ENCODE data around the gene EIF4E2.

The EIF4E2 gene

DNA sequence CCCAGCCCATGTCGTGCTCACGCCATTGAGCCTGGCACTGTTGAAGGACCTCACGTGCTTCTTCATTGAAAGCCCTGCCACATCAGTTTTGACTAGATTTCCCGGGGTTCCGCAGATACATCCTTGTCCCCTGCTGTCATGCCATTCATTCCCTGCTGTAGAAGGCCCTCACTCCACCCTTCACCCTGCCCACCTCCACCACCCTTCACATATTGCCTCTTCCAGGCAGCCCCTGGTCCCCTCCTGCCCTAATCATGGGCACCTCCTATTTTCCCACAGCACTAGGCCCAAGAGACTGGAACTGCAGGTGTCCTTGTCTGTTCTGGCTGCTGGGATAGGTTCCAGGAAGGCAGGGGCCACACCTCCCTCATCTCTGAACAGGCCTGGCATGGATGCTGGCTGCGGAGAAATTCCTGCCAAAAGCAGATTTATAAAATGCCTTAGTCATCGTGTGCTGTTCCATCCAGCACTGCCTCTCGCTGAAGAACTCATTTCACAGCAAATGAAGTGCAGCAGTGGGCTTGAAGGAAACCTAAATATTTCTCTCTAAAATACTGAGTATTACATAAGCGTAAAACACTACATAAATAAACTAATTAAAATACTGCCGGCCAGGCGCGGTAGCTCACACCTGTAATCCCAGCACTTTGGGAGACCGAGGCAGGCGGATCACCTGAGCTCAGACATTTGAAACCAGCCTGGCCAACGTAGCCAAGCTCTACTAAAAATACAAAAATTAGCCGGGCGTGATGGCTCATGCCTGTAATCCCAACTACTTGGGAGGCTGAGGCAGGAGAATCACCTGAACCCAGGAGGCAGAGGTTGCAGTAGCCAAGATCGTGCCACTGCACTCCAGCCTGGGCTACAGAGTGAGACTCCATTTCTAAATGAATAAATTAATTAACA lies 38.4 kb downstream of the EIF4E2 start:
- TF ChIP-seq, protein P1, sequence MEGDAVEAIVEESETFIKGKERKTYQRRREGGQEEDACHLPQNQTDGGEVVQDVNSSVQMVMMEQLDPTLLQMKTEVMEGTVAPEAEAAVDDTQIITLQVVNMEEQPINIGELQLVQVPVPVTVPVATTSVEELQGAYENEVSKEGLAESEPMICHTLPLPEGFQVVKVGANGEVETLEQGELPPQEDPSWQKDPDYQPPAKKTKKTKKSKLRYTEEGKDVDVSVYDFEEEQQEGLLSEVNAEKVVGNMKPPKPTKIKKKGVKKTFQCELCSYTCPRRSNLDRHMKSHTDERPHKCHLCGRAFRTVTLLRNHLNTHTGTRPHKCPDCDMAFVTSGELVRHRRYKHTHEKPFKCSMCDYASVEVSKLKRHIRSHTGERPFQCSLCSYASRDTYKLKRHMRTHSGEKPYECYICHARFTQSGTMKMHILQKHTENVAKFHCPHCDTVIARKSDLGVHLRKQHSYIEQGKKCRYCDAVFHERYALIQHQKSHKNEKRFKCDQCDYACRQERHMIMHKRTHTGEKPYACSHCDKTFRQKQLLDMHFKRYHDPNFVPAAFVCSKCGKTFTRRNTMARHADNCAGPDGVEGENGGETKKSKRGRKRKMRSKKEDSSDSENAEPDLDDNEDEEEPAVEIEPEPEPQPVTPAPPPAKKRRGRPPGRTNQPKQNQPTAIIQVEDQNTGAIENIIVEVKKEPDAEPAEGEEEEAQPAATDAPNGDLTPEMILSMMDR (IDR thresholded peaks at IDR 0.05; ENCODE audit: low read depth, low read length) = no peak
- TF ChIP-seq EZH2phosphoT487 (IDR thresholded peaks at IDR 0.05; ENCODE audit: low read depth) = no peak
- Histone ChIP-seq H3K79me2 (ENCODE audit: low read length) (no peaks in the 10 kb centered on the region), H3K4me2 (ENCODE audit: low read length) (no peak overlapping the region), H3K9ac (ENCODE audit: low read length) (no peak overlapping the region), H3K9me3 (ENCODE audit: insufficient read depth, low read length) (no peaks in the 10 kb centered on the region), H3K27ac (ENCODE audit: low read length) (no peak overlapping the region), H3K4me3 (ENCODE audit: low read length) (no peak overlapping the region), H3K4me1 (ENCODE audit: low read length) (no peaks in the 10 kb centered on the region), H2AFZ (ENCODE audit: low read depth, low read length) (no peak overlapping the region), H3K27me3 (ENCODE audit: low read depth, low read length) (no peaks in the 10 kb centered on the region), H4K20me1 (ENCODE audit: insufficient read depth, low read length) (no peaks in the 10 kb centered on the region), H3K36me3 (replicated peaks; ENCODE audit: low read depth, low read length) (no peaks in the 10 kb centered on the region)

DNA sequence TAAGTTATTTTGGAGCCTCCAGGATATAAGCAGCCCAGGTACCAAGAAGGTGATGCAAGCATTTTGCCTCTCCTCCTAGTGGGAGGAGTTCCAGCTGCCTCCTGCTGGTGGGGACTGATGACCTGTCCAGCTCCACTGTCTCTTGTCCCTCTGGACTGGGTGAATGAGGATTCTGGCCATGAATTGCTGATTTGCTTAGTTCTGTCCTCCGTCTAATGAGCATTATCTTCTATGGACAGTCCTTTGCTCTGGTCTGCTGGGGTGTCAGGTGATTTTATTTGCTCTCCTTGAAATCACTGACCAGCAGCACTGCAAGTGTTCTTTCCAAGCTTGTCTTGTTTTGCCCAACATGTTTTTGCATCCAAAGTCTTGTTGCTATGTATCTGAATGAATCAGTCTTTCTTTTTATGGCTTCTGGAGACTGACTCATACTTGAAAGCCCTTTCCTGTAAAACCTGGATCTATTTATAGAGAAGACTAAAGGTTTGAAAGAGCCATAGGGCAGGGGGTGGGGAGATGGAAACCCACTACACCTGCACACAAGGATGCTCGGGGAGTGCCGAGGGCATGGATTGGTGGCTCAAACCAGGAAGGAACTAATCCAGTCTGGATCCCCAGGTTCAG lies 42.4 kb downstream of the EIF4E2 start:
- no peak overlapping the region for H3K9ac ChIP-seq (ENCODE audit: low read length)
- no peak overlapping the region for H2AFZ ChIP-seq (ENCODE audit: low read depth, low read length)
- H3K79me2 ChIP-seq (ENCODE audit: low read length) = no peaks in the 10 kb centered on the region
- H3K4me1 ChIP-seq (ENCODE audit: low read length) = no peaks in the 10 kb centered on the region
- H3K9me3 ChIP-seq (ENCODE audit: insufficient read depth, low read length) = no peaks in the 10 kb centered on the region
- H4K20me1 ChIP-seq (ENCODE audit: insufficient read depth, low read length) = no peaks in the 10 kb centered on the region
- no peak for TF ChIP-seq EZH2phosphoT487 (IDR thresholded peaks at IDR 0.05; ENCODE audit: low read depth)
- TF ChIP-seq, protein P1 (IDR thresholded peaks at IDR 0.05; ENCODE audit: low read depth, low read length) = no peak
- no peak overlapping the region for H3K27ac ChIP-seq (ENCODE audit: low read length)
- no peaks in the 10 kb centered on the region for H3K36me3 ChIP-seq (replicated peaks; ENCODE audit: low read depth, low read length)
- no peak overlapping the region for H3K4me2 ChIP-seq (ENCODE audit: low read length)
- H3K4me3 ChIP-seq (ENCODE audit: low read length) = no peak overlapping the region
- no peaks in the 10 kb centered on the region for H3K27me3 ChIP-seq (ENCODE audit: low read depth, low read length)

DNA sequence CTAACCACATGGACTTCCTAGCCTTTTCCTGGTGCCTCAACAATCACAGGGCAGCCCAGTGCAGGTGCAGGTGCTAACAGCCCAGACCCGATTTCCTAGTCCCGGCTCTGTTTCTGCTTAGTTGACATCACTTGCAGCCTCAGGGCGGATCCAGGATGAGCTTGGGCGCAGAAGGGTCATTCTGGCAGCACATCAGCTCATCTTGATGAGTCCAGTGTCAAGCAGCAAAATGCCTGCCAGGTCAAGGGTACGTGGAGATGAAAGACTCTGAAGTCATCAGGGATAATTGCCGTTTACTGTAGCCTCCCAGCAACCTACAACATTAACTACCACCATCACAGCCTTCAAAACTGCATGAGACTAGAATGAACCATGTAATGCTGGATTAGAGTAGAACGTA lies 43.5 kb downstream of the EIF4E2 start:
- Histone ChIP-seq H2AFZ (ENCODE audit: low read depth, low read length) (no peak overlapping the region), H4K20me1 (ENCODE audit: insufficient read depth, low read length) (no peaks in the 10 kb centered on the region), H3K27me3 (ENCODE audit: low read depth, low read length) (no peaks in the 10 kb centered on the region), H3K27ac (ENCODE audit: low read length) (no peak overlapping the region), H3K36me3 (replicated peaks; ENCODE audit: low read depth, low read length) (no peaks in the 10 kb centered on the region), H3K9me3 (ENCODE audit: insufficient read depth, low read length) (no peaks in the 10 kb centered on the region), H3K4me1 (ENCODE audit: low read length) (no peaks in the 10 kb centered on the region), H3K4me3 (ENCODE audit: low read length) (no peak overlapping the region), H3K4me2 (ENCODE audit: low read length) (no peak overlapping the region), H3K79me2 (ENCODE audit: low read length) (no peaks in the 10 kb centered on the region), H3K9ac (ENCODE audit: low read length) (no peak overlapping the region)
- TF ChIP-seq, protein P1 (IDR thresholded peaks at IDR 0.05; ENCODE audit: low read depth, low read length) = no peak
- no peak for TF ChIP-seq EZH2phosphoT487 (IDR thresholded peaks at IDR 0.05; ENCODE audit: low read depth)

DNA sequence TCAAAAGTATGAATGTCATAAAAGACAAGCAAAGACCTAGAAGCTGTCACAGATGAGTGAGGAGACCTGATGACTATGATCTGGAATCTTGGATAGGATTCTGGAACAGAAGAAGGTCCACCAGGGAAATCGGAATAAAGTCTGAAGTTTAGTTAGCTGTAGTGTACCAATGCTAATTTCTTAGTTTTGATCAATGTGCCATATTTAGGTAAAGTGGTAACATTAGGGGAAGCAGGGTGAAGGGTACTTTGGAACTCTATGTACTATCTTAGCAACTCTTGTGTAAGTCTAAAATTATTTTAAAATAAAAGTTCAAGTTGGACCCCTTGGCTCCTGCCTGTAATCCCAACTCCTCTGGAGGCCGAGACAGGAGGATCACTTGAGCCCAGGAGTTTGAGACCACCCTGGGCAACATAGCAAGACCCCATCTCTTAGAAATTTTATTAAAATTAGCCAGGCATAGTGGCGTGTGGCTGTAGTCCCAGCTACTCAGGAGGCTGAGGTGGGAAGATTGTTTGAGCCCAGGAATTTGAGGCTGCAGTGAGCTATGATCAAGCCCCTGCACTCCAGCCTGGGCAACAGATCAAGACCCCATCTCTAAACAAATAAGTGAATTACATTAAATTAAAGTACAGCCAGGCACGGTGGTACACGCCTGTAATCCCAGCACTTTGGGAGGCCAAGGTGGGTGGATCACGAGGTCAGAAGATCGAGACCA lies 47.0 kb downstream of the EIF4E2 start:
- H3K4me1 ChIP-seq (ENCODE audit: low read length) = no peaks in the 10 kb centered on the region
- no peak overlapping the region for H2AFZ ChIP-seq (ENCODE audit: low read depth, low read length)
- no peak overlapping the region for H3K4me3 ChIP-seq (ENCODE audit: low read length)
- H3K4me2 ChIP-seq (ENCODE audit: low read length) = no peak overlapping the region
- no peaks in the 10 kb centered on the region for H3K9me3 ChIP-seq (ENCODE audit: insufficient read depth, low read length)
- no peak overlapping the region for H3K9ac ChIP-seq (ENCODE audit: low read length)
- H4K20me1 ChIP-seq (ENCODE audit: insufficient read depth, low read length) = no peaks in the 10 kb centered on the region
- no peak overlapping the region for H3K27ac ChIP-seq (ENCODE audit: low read length)
- no peaks in the 10 kb centered on the region for H3K79me2 ChIP-seq (ENCODE audit: low read length)
- no peaks in the 10 kb centered on the region for H3K27me3 ChIP-seq (ENCODE audit: low read depth, low read length)
- no peaks in the 10 kb centered on the region for H3K36me3 ChIP-seq (replicated peaks; ENCODE audit: low read depth, low read length)
- no peak for TF ChIP-seq EZH2phosphoT487 (IDR thresholded peaks at IDR 0.05; ENCODE audit: low read depth)
- TF ChIP-seq, protein P1 (IDR thresholded peaks at IDR 0.05; ENCODE audit: low read depth, low read length) = no peak

Data from OCI-LY3 (cell line).